Stimulated activated CD8-positive, alpha-beta memory T cell treated with anti-CD3 and anti-CD28 coated beads, Interleukin-12 subunit alpha, Interleukin-12 subunit beta, amount 100 ng/mL, for 24 hours (primary cell): Measurements from ENCODE around the gene N4BP2L2.
"Not testable (repeated sequence)": the region's sequence is repeated elsewhere in the genome, so short reads cannot be mapped to it uniquely, and the experiment has no call there.

Experiments used
- DNase-seq: peaks from one replicate; pipeline ENCODE4 v3.0.0-alpha.2; 2020; ENCODE audit errors: extremely low read depth

The N4BP2L2 gene

DNA sequence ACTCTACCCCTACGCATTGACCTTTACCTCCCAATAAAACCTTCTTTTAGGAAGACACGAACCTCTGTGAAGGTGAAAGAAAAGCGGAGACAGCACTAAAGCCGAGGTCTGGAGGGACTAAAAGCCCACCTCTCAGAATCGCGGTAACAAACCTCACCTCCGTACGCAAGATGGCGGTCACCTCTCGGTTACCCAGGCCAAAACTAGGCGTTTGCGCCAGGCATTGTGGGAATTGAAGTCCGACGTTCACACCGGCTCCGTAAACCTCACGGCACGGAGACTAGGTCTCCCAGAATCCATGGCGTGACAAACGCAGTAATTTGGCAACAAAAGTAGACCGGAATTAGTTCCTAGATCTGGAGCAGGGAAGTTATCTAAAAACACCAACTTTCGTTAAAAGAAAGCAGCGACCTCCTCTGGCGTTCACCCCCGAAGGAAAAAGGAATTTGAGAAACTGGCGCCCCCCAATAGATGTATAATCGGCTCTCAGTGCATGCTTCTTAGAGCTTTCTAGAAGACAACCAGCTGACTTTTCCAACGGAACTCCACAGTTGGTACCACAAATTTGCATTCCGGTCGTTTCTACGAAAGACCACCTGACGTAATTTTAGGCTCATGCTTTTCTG is at the start of gene N4BP2L2:
TSS of gene N4BP2L2 (minus strand) at position 175 of the 626 bp plus-strand sequence. CDS start 1,768 bp downstream, outside the sequence.
- peak; percentile 71 for DNase-seq

DNA sequence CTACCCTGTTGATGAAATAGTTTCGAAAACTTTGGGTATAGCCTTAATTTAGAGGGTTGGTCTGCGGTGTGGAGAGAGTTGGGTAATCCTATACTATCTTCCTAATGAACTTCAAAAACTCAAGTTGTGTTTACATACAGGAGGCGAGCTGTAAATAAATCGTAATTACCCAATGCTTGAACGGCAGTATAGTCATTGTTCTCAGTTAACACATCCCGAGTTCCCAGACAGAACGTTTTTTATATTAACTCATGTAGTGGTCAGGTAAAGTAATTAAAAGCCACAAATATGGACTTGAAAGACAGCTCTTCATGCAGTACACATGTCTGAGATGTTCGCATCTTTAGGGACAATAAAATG is 49.2 kb upstream of the N4BP2L2 start:
- DNase-seq, result no peak

DNA sequence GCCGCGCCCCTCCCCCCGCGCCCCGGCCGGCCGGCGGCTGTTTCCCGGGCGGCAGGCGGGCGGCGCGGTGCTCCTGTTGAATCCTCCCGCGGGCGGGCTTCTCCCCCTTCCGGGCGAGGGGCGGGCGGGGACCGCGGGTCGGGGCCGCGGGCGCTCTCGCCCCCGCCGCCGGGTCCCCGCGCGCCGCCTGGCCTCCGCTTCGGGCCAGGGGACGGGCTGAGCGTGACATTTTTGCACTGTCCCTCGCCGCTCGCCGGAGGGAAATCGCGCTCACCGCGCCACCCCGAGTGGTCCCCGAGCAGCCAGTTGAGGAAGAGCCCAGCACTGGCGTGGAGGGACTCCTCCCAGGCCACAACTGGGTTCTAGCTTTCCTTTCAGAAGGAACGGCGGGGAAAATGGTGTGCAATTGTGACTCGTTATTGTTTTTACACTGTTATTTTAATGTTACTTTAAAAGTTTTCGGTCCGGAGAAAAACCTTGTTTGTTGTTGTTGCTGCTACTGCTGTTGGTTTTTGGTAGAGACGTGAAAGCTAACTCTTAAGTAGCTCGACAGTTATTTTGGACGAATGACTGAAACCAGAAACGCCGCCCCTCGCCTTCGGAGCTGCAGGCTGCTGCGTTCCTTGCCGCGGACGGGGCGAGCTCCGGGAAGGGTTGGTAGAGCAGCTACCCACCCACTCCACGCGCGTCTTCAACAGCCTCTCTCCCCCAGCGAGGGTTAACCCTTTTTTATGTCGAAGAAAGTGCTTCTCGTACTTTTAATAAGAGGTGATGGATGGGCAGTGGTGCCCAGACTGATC is 48.6 kb upstream of the N4BP2L2 start:
- peak; percentile 39 for DNase-seq

DNA sequence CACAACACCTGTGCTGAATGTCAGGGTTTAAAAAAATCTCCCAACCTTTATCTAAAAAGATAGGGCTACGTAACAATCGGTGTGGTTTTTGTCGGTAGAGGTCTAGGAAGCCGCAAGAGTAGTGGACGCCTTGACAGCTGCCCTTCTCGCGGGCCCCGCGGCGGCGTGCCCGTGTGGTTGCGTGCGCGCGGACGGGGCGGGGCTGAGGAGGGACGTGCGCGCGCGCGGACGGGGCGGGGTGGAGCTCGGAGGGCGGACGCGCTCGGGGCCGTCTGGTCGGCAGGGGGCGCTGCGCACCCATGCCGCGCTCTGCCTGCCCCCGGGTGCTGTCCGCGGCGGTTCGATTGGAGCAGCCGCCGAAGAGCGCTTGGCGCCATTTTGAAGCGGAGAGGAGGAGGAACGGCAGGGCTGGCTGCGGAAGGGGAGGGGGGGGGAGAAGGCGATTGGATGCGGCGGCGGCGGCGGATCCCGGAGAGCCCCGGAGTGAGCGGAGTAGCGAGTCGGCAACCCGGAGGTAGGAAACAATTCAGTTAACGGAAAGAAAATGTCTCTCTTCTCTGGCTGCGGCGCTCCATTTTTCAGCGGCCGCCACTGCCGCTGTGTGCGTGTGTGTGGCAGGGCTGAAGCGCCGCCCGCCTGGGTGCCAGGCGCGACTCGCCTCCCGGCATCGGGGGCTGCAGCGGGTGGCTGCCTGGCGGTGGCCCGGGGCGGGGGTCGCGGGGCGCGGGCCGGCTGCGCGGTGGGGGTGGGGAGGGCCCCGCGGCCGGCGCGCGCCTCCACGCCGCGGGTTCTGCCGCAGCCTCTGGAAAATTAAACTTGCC is 47.7 kb upstream of the N4BP2L2 start, which contains the start of gene PDS5B:
TSS of gene PDS5B (plus strand) at position 373 of the 821 bp plus-strand sequence. CDS start 62,321 bp downstream, outside the sequence.
- peak; percentile 77 for DNase-seq

DNA sequence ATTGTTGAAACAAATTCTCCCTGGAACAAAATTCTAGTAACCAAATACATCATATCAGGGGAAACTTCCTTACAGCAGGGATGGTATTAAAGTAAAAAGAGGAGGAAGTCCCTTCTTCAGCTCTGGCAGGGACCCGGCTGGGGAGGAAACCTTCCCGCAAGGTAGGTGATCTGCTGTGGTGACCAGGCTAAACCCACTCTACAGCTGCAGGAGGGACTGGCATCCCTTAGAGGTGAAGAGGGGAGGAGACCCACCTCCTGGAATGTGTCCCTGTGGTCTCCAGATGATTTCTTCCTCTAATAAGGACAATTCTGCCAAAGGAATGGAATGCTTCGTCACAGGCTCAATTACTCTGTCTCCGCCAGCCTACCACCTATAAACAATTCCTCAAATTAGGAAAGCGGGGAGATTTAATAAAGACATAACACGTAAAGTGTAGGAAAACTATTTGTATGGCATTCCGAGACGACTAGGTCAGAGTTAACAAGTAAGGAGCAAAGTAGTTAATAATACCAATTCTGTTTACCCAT is 47.0 kb upstream of the N4BP2L2 start:
- no peak for DNase-seq

DNA sequence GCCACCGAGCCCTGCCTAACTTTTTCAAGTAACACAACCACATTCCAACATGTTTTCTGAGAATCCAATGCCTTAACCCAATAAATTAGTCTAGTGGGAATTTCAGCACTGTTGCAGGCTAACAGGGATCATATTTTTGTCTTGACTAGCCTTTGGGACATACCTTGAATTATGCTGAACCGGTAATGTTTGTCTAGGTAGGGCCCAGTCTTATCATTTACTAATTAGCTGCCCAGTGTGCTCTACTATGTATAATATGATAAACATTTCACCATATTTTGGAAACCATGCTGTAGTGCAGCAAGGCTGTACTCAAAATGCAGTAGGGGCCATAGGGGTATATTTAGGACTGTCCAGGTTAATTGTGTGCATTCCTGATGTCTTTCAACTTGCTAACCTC is 44.4 kb upstream of the N4BP2L2 start:
- DNase-seq, result no peak

DNA sequence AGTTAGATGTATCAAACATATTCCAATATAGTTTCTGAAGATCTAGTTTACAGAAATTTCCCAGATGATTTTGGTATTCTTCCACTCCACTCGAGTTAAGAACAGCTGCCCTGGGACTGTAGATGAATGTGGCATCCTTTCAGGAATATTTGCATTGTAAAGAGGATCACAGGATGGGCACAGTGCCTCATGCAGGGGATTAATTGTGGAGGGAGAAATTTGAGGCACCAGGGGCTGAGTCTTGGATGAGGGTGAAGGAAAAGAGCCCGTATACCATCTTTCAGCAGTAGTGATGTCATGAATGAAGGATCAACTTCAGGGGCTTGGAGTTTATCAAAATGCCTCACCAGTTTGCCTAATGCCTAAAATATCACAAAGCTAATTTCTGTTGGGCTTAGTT is 43.7 kb upstream of the N4BP2L2 start:
- DNase-seq, result no peak

DNA sequence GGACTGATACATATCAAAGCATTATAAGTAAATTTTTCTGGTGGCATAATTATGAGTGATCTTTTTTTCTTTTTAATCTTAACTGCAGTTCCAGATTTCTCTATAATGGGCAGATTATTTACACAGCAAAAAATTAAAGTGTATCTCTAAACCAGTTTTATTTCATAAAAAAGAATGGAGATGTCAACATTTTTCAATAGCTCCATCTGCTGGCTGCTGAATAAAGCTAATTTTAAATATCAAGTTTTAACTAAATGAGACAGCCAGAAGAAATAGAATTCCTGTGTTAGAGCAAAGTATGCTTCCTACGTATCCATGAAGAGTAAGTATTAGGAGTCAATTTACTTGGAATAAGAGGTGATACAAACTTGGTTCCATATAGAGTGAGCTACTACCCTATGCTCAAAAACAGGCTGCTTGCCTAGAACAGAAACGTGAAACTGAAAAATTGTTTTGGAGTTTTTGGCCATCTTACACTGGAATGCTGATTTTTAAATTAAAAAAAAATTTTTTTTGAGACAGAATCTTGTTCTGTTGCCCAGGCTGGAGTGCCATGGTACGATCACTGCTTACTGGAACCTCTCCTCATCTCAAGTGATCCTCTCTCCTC is 42.7 kb upstream of the N4BP2L2 start:
- DNase-seq, result no peak

DNA sequence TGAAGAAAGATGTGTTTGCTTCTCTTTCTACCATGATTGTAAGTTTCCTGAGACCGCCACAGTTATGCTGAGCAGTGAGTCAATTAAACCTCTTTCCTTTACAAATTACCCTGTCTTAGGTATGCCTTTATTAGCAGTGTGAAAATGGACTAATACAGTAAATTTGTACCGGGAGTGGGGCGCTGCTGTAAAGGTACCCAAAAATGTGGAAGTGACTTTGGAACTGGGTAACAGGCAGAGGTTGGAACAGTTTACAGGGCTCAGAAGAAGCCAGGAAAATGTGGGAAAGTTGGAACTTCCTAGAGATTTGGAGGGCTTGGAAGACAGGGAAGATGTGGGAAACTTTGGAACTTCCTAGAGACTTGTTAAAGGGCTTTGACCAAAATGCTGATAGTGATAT is 38.4 kb upstream of the N4BP2L2 start:
- no peak for DNase-seq

DNA sequence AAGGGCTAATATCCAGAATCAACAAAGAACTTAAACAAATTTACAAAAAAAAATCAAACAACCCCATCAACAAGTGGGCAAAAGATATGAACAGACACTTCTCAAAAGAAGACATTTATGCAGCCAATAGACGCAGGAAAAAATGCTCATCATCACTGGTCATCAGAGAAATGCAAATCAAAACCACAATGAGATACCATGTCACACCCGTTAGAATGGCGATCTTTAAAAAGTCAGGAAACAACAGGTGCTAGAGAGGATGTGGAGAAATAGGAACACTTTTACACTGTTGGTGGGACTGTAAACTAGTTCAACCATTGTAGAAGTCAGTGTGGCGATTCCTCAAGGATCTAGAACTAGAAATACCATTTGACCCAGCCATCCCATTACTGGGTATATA is 37.1 kb upstream of the N4BP2L2 start:
- DNase-seq, result not testable (repeated sequence)

DNA sequence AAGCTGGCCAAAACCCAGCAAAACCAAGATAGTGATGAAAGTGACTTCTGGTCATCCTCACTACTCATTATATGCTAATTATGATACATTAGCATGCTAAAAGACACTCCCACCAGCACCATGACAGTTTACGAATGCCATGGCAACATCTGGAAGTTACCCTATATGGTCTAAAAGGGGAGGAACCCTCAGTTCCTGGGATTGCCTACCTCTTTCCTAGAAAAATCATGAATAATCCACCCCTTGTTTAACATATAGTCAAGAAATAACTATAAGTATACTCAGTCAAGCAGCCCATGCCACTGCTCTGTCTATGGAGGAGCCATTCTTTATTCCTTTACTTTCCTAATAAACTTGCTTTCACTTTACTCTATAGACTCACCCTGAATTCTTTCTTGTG is 22.2 kb upstream of the N4BP2L2 start:
- DNase-seq, result not testable (repeated sequence)

DNA sequence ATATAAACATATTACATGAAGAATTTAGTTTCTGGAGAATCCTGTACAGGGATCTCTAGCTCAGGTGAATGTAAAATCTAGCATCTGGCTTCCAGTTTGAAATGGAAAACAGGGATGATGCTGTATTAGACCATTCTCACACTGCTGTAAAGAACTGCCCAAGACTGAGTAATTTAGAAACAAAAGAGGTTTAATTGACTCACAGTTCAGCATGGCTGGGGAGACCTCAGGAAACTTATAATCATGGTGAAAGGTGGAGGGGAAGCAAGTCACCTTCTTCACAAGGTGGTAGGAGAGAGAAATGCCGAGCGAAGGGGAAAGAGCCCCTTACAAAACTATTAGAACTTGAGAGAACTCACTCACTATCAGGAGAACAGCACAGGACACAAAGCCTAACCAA is 17.0 kb upstream of the N4BP2L2 start:
- no peak for DNase-seq

DNA sequence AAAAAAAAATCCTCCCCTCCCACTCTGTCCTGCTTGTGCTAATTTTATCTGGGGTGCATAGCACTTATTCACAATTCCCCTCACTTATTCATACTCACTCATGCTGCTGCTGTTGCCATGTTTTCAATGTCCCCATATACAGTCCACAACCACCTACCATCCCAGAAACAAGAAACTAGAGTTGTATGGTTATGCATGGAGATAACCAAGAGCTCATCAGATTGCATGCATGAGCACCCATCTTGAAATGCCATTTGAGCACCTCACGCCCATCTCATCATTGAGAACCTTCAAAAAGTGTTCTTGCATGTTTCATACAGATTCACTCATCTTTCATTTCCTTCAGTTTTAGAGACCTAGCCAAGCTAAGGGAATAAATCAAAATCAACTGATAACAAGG is 15.1 kb upstream of the N4BP2L2 start:
- DNase-seq, result no peak

DNA sequence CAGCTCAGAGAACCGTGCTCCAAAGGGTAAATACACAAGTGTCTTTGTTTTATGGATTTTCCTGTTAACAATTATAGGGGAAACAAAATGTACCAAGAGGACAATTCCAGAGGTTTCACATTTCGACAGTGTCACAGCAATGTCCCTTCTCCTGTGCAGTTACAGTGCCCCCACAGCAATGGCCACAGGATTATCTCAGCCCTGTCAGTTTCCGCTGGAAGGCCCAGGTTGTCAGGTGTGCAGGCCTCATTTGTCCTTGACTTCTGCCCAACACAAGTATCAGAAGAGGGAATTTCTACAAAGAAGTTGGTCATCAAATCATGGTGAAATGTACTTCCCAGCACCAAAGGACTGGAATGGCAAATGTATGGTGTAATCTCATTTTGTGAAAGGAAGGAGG is 11.2 kb upstream of the N4BP2L2 start:
- no peak for DNase-seq

DNA sequence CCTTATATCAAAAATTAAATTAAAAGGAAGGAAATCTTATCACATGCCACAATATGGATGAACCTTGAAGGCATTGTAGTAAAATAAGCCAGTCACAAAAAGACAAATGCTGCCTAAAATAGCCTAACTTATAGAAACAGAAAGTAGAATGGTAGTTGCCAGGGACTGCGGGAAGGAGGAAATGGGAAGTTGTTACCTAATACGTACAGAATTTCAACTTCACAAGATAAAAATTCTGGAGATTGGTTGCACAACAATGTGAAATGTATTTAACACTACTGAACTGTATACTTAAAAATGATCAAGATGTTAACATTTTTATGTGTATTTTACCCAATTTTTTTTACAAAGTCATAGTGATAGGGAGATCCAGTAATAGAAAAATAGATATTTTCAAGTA is 10.2 kb upstream of the N4BP2L2 start:
- no peak for DNase-seq

DNA sequence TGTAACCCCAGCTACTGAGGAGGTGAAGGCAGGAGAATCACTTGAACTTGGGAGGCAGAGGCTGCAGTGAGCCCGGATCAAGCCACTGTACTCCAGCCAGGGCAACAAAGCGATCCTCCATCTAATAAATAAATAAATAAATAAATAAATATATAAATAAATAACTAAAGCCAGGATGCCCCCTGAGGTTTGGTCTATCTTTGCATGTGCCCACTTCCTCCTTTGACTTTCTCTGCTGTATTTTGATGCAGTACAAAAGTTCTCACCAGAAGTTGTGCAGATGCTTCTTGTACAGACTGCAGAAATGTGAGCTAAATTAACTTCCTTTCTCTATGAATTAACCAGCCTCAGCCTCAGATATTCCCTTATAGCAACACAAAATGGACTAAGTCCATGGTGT is 6.5 kb upstream of the N4BP2L2 start:
- DNase-seq, result no peak

DNA sequence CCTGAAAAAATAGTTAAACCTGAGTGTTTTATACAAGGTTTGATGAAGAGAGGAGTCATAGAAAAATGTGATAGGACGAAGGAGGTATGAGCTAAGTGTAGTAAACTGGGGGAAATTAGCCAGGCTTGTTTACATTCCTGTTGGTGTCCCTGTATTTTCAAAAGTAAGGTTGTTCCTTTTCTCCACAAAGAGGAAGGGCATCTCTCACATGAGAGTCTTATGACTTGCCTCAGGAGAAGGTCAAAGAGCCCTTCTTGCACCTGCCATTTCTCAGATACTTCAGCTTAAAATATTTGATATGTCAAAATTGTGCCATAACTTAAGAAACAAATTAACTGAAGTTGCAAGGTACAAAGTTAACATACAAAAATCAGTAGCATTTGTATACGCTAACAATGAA is 3.6 kb upstream of the N4BP2L2 start:
- no peak for DNase-seq

DNA sequence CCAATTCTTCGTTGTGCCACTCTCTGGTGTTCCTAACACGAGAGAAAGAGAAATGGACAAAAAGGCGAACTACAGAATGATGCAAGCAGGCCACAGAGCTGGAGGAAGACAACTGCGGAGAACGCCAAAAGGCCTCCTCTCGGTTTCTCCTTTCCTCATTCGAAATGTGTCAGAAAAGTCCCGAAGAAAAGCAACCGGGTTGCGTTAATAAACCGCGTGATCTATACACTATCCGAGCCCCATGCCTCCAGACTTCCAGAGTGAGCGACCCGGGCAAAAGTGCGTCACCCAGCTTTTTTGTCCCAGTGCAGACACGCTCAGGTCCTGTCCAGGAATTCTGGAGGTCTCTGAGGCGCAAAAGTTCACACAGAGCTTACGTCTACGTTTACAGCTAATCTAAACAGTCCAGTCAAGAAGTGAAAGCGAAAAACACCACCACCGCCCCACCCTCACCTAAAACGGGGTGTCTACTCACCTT is 413 bp downstream of the N4BP2L2 start:
- DNase-seq, result peak; percentile 5

DNA sequence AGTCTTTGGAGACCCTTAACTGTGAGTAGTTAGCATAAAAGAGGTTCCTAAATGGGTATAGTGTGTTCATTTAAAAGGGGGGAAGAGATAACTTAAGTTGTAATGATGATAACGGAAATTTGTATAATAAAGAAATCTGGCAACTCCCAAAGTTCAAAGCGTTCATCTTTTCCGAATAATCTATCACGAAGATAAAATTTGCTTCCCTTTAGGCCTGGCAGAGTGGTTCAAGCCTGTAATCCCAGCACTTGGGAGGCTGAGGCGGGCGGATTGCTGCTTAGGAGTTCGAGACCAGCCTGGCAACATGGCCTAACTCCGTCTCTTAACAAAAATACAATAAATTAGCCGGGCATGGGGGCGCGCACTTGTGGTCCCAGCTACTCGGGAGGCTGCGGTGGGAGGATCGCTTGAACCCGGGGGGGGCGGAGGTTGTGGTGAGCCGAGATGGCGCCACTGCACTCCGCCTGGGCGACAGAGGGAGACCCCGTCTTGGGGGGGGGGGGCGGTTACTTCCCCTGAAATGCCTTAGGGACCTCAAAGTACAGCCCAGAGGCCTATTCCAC is 934 bp downstream of the N4BP2L2 start:
- peak; percentile 11 for DNase-seq

DNA sequence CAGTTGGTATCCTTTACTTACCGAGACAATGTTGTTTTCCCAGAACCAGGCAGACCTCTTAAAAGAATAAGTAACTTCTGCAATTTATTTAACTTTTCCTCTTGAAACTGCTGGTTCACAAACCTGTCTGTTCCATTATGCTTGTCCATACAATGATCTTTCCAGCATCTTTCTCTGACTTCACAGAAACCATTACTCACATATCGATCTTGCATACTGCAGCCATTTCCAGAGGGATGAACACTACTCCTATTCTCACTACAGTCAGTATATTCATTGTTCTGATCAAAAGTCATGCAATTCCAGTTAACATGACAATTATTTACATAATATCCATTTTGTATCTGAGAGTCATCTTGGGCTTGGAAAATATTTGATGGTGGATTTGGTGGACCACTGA is 2.8 kb downstream of the N4BP2L2 start:
- DNase-seq, result no peak

DNA sequence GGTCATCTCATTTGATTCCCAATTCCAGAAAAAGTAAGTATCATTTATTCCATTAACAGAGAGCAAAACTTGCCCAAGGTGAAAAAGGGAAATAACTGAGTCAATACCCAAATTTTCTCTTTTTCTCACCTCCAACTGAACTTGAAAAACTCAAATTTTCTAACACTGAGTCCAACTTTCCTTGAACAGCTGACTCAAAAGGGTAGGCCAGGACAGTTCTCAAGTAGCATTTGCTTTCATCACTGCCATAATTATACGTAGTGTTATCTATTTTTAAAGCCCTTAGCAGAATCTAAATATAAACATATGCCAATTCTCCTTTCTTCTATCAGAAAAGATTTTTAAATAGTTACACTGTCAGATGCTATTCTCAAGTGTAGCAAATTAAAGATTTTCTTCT is 3.5 kb downstream of the N4BP2L2 start:
- no peak for DNase-seq
